Measurements from ENCODE around the gene DOCK11.

- TF ChIP-seq EZH2 (IDR thresholded peaks at IDR 0.05; ENCODE audit: insufficient read depth, poor library complexity, severe bottlenecking), result no peak
- TF ChIP-seq EZH2phosphoT487 (IDR thresholded peaks at IDR 0.05; ENCODE audit: insufficient read depth, low read depth), result no peak
Measured at GRCh38 chrX:118595501-118596042, 100.0 kb downstream of the DOCK11 start.
